H1 (cell line): ENCODE measurements around the gene DCTN5. TPM values are rescaled to one million over a fixed set of nuclear protein-coding genes. Genes with fewer than 3 reads are reported as not detected.

Experiments
- CTCF ChIA-PET: fragments of 300-600 bp; sonication (Branson Sonifier 250); formaldehyde crosslinking; loops from one replicate; lab custom pipeline; 2021; ENCODE audit not compliant: partially characterized antibody; lab: Charles Lee
- POLR2A ChIA-PET: fragments of 300-600 bp; sonication (Branson Sonifier 250); formaldehyde crosslinking; loops from one replicate; lab custom pipeline; 2021; ENCODE audit warnings: inconsistent platforms; ENCODE audit not compliant: partially characterized antibody; lab: Charles Lee
- DNase-seq, 2 experiments: peaks; one replicate each; pipeline versions ENCODE4 v3.0.0 to v3.0.0-alpha.2; 2010 to 2022; ENCODE audit warnings: low spot score in 2 of 2, low read depth in 1 of 2, mixed read lengths in 1 of 2
- FAIRE-seq: peaks from 2 replicates; lab custom pipeline; 2011; peaks lifted over from hg19 to GRCh38; lab: Jason Lieb, UNC
- H2AFZ ChIP-seq: 2 replicates; pipeline ENCODE4 v1.8.1; 2012; ENCODE audit warnings: low read length, inconsistent platforms
- H2AK5ac ChIP-seq: 2 replicates; pipeline ENCODE4 v1.6.1; 2013; ENCODE audit warnings: low read depth, low read length
- H2BK120ac ChIP-seq: replicated peaks from 2 replicates; pipeline ENCODE3; 2013; ENCODE audit warnings: low read depth, low read length, inconsistent platforms
- H2BK12ac ChIP-seq: 2 replicates; pipeline ENCODE4 v1.6.1; 2013; ENCODE audit warnings: low read depth, low read length
- H2BK15ac ChIP-seq: 2 replicates; pipeline ENCODE4 v1.6.1; 2013; ENCODE audit warnings: low read length
- H2BK20ac ChIP-seq: 2 replicates; pipeline ENCODE4 v1.6.1; 2013; ENCODE audit warnings: low read length
- H2BK5ac ChIP-seq: 2 replicates; pipeline ENCODE4 v1.6.1; 2013; ENCODE audit warnings: low read depth, low read length
- H3K14ac ChIP-seq: 2 replicates; pipeline ENCODE4 v1.6.1; 2013; ENCODE audit warnings: inconsistent platforms; ENCODE audit not compliant: insufficient read length
- H3K18ac ChIP-seq: 2 replicates; pipeline ENCODE4 v1.6.1; 2013; ENCODE audit warnings: low read length; ENCODE audit errors: extremely low read depth
- H3K23ac ChIP-seq: 2 replicates; pipeline ENCODE4 v1.6.1; 2013; ENCODE audit warnings: inconsistent platforms; ENCODE audit not compliant: insufficient read length
- H3K23me2 ChIP-seq: 2 replicates; pipeline ENCODE4 v1.6.1; 2013; ENCODE audit warnings: low read depth, low read length
- H3K27ac ChIP-seq: 2 replicates; pipeline ENCODE4 v1.6.1; 2011; ENCODE audit warnings: low read depth, low read length, inconsistent platforms
- H3K27me3 ChIP-seq, 4 experiments: replicated peaks in 1 of 4; 1 replicate in 1 of 4; 2 replicates in 3 of 4; pipeline versions ENCODE4 v1.6.1 to v1.8.1; 2011 to 2013; ENCODE audit warnings: low read length in 3 of 4, mild to moderate bottlenecking in 3 of 4, inconsistent platforms in 2 of 4, mixed read lengths in 2 of 4, moderate library complexity in 1 of 4; ENCODE audit not compliant: control insufficient read depth in 3 of 4, insufficient read depth in 3 of 4; ENCODE audit errors: extremely low read depth in 1 of 4
- H3K36me3 ChIP-seq, 4 experiments: 2 replicates each; pipeline versions ENCODE4 v1.6.1 to v1.8.1; 2011 to 2013; ENCODE audit warnings: mild to moderate bottlenecking in 4 of 4, low read length in 3 of 4, moderate library complexity in 2 of 4, control low read depth in 1 of 4, inconsistent platforms in 1 of 4; ENCODE audit not compliant: insufficient read depth in 4 of 4, control insufficient read depth in 2 of 4
- H3K4ac ChIP-seq: replicated peaks from 2 replicates; pipeline ENCODE3; 2013; ENCODE audit warnings: low read length, low read depth, mixed read lengths, inconsistent platforms; ENCODE audit not compliant: insufficient read length
- H3K4me1 ChIP-seq, 4 experiments: replicated peaks in 1 of 4; 1 replicate in 1 of 4; 2 replicates in 3 of 4; pipeline versions ENCODE4 v1.6.1 to v1.8.1; 2011 to 2013; ENCODE audit warnings: low read length in 3 of 4, inconsistent platforms in 2 of 4, mixed read lengths in 1 of 4; ENCODE audit not compliant: insufficient read depth in 4 of 4, control insufficient read depth in 3 of 4
- H3K4me2 ChIP-seq, 2 experiments: 2 replicates each; pipeline versions ENCODE4 v1.6.1 to v1.8.1; 2011 to 2013; ENCODE audit warnings: low read depth in 2 of 2, low read length in 2 of 2, control low read depth in 1 of 2, inconsistent platforms in 1 of 2, mild to moderate bottlenecking in 1 of 2; ENCODE audit not compliant: insufficient read depth in 1 of 2
- H3K4me3 ChIP-seq, 4 experiments: fragments of 200-600, 300-600 bp in 1 of 4; sonication (generic), shearing (Covaris generic), sonication (Bioruptor Twin) in 1 of 4; 2 replicates each; pipeline versions ENCODE4 v1.5.1 to v1.8.1; 2011 to 2016; ENCODE audit warnings: low read length in 4 of 4, low read depth in 3 of 4, control low read depth in 2 of 4, inconsistent platforms in 2 of 4, mild to moderate bottlenecking in 2 of 4, mixed read lengths in 1 of 4, moderate library complexity in 1 of 4; ENCODE audit not compliant: insufficient read depth in 2 of 4; ENCODE audit errors: extremely low read depth in 1 of 4
- H3K56ac ChIP-seq: replicated peaks from 2 replicates; pipeline ENCODE3; 2013; ENCODE audit warnings: low read depth, mild to moderate bottlenecking, mixed read lengths, low read length, inconsistent platforms; ENCODE audit not compliant: insufficient read length
- H3K79me1 ChIP-seq: 2 replicates; pipeline ENCODE4 v1.6.1; 2013; ENCODE audit warnings: low read depth, low read length, control low read depth
- H3K79me2 ChIP-seq, 2 experiments: 2 replicates each; pipeline versions ENCODE4 v1.6.1 to v1.8.1; 2012 to 2013; ENCODE audit warnings: low read length in 2 of 2, mild to moderate bottlenecking in 2 of 2, inconsistent platforms in 1 of 2; ENCODE audit not compliant: insufficient read depth in 2 of 2, control insufficient read depth in 1 of 2
- H3K9ac ChIP-seq, 4 experiments: replicated peaks in 1 of 4; 1 replicate in 1 of 4; 2 replicates in 3 of 4; pipeline versions ENCODE4 v1.6.1 to v1.8.1; 2011 to 2013; ENCODE audit warnings: low read depth in 3 of 4, low read length in 3 of 4, control low read depth in 2 of 4, mild to moderate bottlenecking in 2 of 4, moderate library complexity in 2 of 4, inconsistent platforms in 1 of 4; ENCODE audit errors: extremely low read depth in 1 of 4
- H3K9me3 ChIP-seq, 2 experiments: 2 replicates each; pipeline versions ENCODE4 v1.6.1 to v1.8.1; 2012 to 2013; ENCODE audit warnings: mild to moderate bottlenecking in 2 of 2, moderate library complexity in 2 of 2, control low read depth in 1 of 2, inconsistent platforms in 1 of 2, low read depth in 1 of 2, low read length in 1 of 2, mixed read lengths in 1 of 2; ENCODE audit not compliant: insufficient read depth in 2 of 2
- H4K20me1 ChIP-seq, 2 experiments: replicated peaks in 1 of 2; 2 replicates each; pipeline versions ENCODE3 to v1.8.1; 2011 to 2013; ENCODE audit warnings: inconsistent platforms in 2 of 2, low read length in 2 of 2, mild to moderate bottlenecking in 1 of 2; ENCODE audit not compliant: insufficient read depth in 2 of 2, control insufficient read depth in 1 of 2
- H4K5ac ChIP-seq: 2 replicates; pipeline ENCODE4 v1.6.1; 2013; ENCODE audit warnings: low read length, low read depth, mixed read lengths, inconsistent platforms; ENCODE audit not compliant: insufficient read length
- H4K8ac ChIP-seq: 2 replicates; pipeline ENCODE4 v1.8.0; 2013; ENCODE audit warnings: mild to moderate bottlenecking, moderate library complexity, low read length, inconsistent platforms; ENCODE audit not compliant: insufficient read depth; ENCODE audit errors: extremely low read depth
- H4K91ac ChIP-seq: replicated peaks from 2 replicates; pipeline ENCODE3; 2013; ENCODE audit warnings: low read length, mixed read lengths, inconsistent platforms; ENCODE audit not compliant: insufficient read length
- CBX5 ChIP-seq: fragments of 300-800, 300-1000 bp; sonication (generic); IDR thresholded peaks from 2 replicates; pipeline ENCODE4 v1.7.1; 2016; ENCODE audit warnings: antibody characterized with exemption, low read length, low read depth
- CBX8 ChIP-seq: fragments of 300-800, 300-1000 bp; sonication (generic); IDR thresholded peaks from 2 replicates; pipeline ENCODE4 v1.7.1; 2016; ENCODE audit warnings: low read depth, low read length, borderline replicate concordance
- CEBPB ChIP-seq: IDR thresholded peaks from 2 replicates; pipeline ENCODE4 v1.6.1; 2012; ENCODE audit warnings: low read depth, low read length
- HDAC2 ChIP-seq, 2 experiments: fragments of 300-600 bp in 1 of 2; sonication (generic) in 1 of 2; IDR thresholded peaks; 2 replicates each; pipeline ENCODE4 v1.6.1; 2011 to 2012; ENCODE audit warnings: low read depth in 2 of 2, low read length in 2 of 2, mild to moderate bottlenecking in 2 of 2, moderate library complexity in 2 of 2, borderline replicate concordance in 1 of 2, inconsistent platforms in 1 of 2
- KDM1A ChIP-seq: fragments of 200-600, 300-600 bp; sonication (generic); IDR thresholded peaks from 2 replicates; pipeline ENCODE4 v1.7.1; 2016; ENCODE audit warnings: mild to moderate bottlenecking, low read length, borderline replicate concordance
- MAFK ChIP-seq: IDR thresholded peaks from 2 replicates; pipeline ENCODE4 v1.6.1; 2012; ENCODE audit warnings: low read depth, mild to moderate bottlenecking, improper control_type of control experiment, low read length
- WGBS, 2 experiments: shearing (Covaris generic) in 1 of 2; methylation state at CpG; one replicate each; pipeline versions ENCODE4 v1.1.6 to v1.1.7; 2013 to 2015; ENCODE audit warnings: low lambda C conversion rate in 2 of 2, mixed read lengths in 2 of 2, inconsistent platforms in 1 of 2, low coverage in 1 of 2, missing lambda C conversion rate in 1 of 2; ENCODE audit not compliant: insufficient replicate concordance in 2 of 2, insufficient coverage in 1 of 2, insufficient read length in 1 of 2; ENCODE audit errors: extremely low coverage in 1 of 2, missing lambda C conversion rate in 1 of 2; 5-methylcytosine and 5-hydroxymethylcytosine counted together
- polyA plus RNA-seq, 7 experiments: library from polyadenylated mRNA; depleted of rRNA in 3 of 7; stranded (reverse) in 5 of 7; unstranded in 2 of 7; fragments of >200 nt in 5 of 7; fragments of 200-250 nt in 2 of 7; gene quantifications; 1 replicate in 5 of 7; 2 replicates in 1 of 7; 4 replicates in 1 of 7; pipeline versions ENCODE4 v1.2.1 to v1.2.3, GENCODE V29; 2011 to 2013; ENCODE audit warnings: missing spikeins in 2 of 7, mixed read lengths in 2 of 7
- total RNA-seq: library from RNA; stranded (reverse); fragmentation: NEBNext Ultra II Directional; extraction: Animal tissue kit (Norgen Biotek cat#: 25700); gene quantifications from 2 replicates; pipeline ENCODE4 v1.2.1, GENCODE V29; 2021

The DCTN5 gene
- total and polyA plus RNA-seq, 2 of the 8 experiments (the other 6 are each of a cell fraction or from before 2014, with no cell fraction given) = 36.0 to 74.0 TPM

GRCh38 chr16:23692190-23692837, 51.0 kb downstream of the DCTN5 start:
- no peaks in the 10 kb centered on the region for H3K27me3 ChIP-seq
- H4K91ac ChIP-seq = no peak overlapping the region
- no peak overlapping the region for H3K9ac ChIP-seq
- H3K23ac ChIP-seq = no peak overlapping the region
- no peak overlapping the region for H3K56ac ChIP-seq
- CTCF ChIA-PET = interaction anchor here (1.7 to 5.1 kb wide), 3 partner anchors 9 to 14 kb away, joined by 4 to 43 read pairs (median 6); partner anchors contain the start of gene PLK1
- no peak overlapping the region for H3K27ac ChIP-seq
- H2BK5ac ChIP-seq = no peak overlapping the region
- TF ChIP-seq CEBPB = no peak
- no peak for TF ChIP-seq CBX5
- no peak for TF ChIP-seq HDAC2 (IDR thresholded peaks at IDR 0.05; ENCODE audit: borderline replicate concordance in 1 of 2, low read depth in 2 of 2, low read length in 2 of 2)
- no peak for TF ChIP-seq MAFK
- no peak for TF ChIP-seq CBX8
- TF ChIP-seq KDM1A = no peak
- H2BK15ac ChIP-seq = no peak overlapping the region
- H3K9me3 ChIP-seq = no peaks in the 10 kb centered on the region
- H3K79me2 ChIP-seq = no peaks in the 10 kb centered on the region
- peaks cover 25 to 44% (median 39%) of the 10 kb centered on the region in 4 experiments for H3K36me3 ChIP-seq
- H2BK20ac ChIP-seq = no peak overlapping the region
- no peak overlapping the region; the same call in 1 of the 2 replicates for H4K8ac ChIP-seq
- no peak overlapping the region for H2AK5ac ChIP-seq
- no peak overlapping the region for H3K4me2 ChIP-seq
- no peak overlapping the region for H3K18ac ChIP-seq
- H2BK120ac ChIP-seq = no peak overlapping the region
- no peaks in the 10 kb centered on the region for H3K79me1 ChIP-seq
- POLR2A ChIA-PET = interaction anchor here (0.6 to 12.9 kb wide), 5 partner anchors 8 to 189 kb away, joined by 3 to 230 read pairs (median 3); partner anchors contain the start of gene PLK1
- FAIRE-seq = no peak
- no peak overlapping the region for H3K14ac ChIP-seq
- H3K23me2 ChIP-seq = peaks cover 7% of the 10 kb centered on the region; the same call in 1 of the 2 replicates
- peaks cover 7 to 10% of the 10 kb centered on the region in 2 experiments for H4K20me1 ChIP-seq
- no peak overlapping the region for H3K4ac ChIP-seq
- no peak overlapping the region for H3K4me3 ChIP-seq
- no peak for DNase-seq
- H4K5ac ChIP-seq = no peak overlapping the region
- 91% methylated on average over 6 of the region's 6 CpGs; no CpG with 5 or more reads in 1 of the 2 experiments for WGBS, 2 experiments
- no peak overlapping the region for H2BK12ac ChIP-seq
- peaks cover 0 to 5% (median 4%) of the 10 kb centered on the region in 4 experiments; a peak in 5 of 7 replicates for H3K4me1 ChIP-seq
- H2AFZ ChIP-seq = no peak overlapping the region
